NCI-H460 (cell line): Measurements from ENCODE around the gene LTBP2. TPM values are rescaled to one million over a fixed set of nuclear protein-coding genes. Genes with fewer than 3 reads are reported as not detected.
"Not testable (repeated sequence)": the region's sequence is repeated elsewhere in the genome, so short reads cannot be mapped to it uniquely, and the experiment has no call there.

Experiments used
- DNase-seq: peaks from one replicate; pipeline ENCODE4 v3.0.0-alpha.2; 2016; ENCODE audit warnings: low read depth; ENCODE audit errors: extremely low read depth
- total RNA-seq: library from RNA; depleted of rRNA; stranded (reverse); fragments of >200 nt; shearing (Covaris generic); gene quantifications from 2 replicates; pipeline ENCODE4 v1.2.3, GENCODE V29; 2014

LTBP2 gene
- total RNA-seq, 1 experiment from 2014 or later: 0.79 TPM

GRCh38 chr14:74557691-74558090 is 54.3 kb downstream of the LTBP2 start:
- DNase-seq: no peak

GRCh38 chr14:74555476-74556050 is 56.5 kb downstream of the LTBP2 start:
- no peak for DNase-seq

GRCh38 chr14:74554742-74555362 is 57.2 kb downstream of the LTBP2 start:
- no peak for DNase-seq

GRCh38 chr14:74552623-74553022 is 59.4 kb downstream of the LTBP2 start:
- no peak for DNase-seq

GRCh38 chr14:74551431-74552371 is 60.3 kb downstream of the LTBP2 start:
- DNase-seq: no peak

- DNase-seq: no peak
Measured at GRCh38 chr14:74551001-74551400, 61.0 kb downstream of the LTBP2 start.

- DNase-seq: no peak
Measured at GRCh38 chr14:74550071-74550470, 62.0 kb downstream of the LTBP2 start.

- DNase-seq: no peak
Measured at GRCh38 chr14:74549588-74549987, 62.4 kb downstream of the LTBP2 start.

GRCh38 chr14:74548881-74549280 is 63.2 kb downstream of the LTBP2 start:
- DNase-seq: no peak

- no peak for DNase-seq
Measured at GRCh38 chr14:74547331-74547927, 64.6 kb downstream of the LTBP2 start.

- DNase-seq: no peak
Measured at GRCh38 chr14:74546416-74546815, 65.6 kb downstream of the LTBP2 start.

GRCh38 chr14:74545386-74545785 is 66.7 kb downstream of the LTBP2 start:
- DNase-seq: no peak

- DNase-seq: no peak
Measured at GRCh38 chr14:74543771-74544438, 68.1 kb downstream of the LTBP2 start.

- DNase-seq: no peak
Measured at GRCh38 chr14:74542056-74542685, 69.9 kb downstream of the LTBP2 start.

- no peak for DNase-seq
Measured at GRCh38 chr14:74541225-74541624, 70.8 kb downstream of the LTBP2 start.

GRCh38 chr14:74539503-74539902 is 72.5 kb downstream of the LTBP2 start:
- no peak for DNase-seq

- no peak for DNase-seq
Measured at GRCh38 chr14:74538411-74539391, 73.3 kb downstream of the LTBP2 start.

- not testable (repeated sequence) for DNase-seq
Measured at GRCh38 chr14:74536336-74536735, 75.7 kb downstream of the LTBP2 start.

GRCh38 chr14:74535756-74536325 is 76.2 kb downstream of the LTBP2 start:
- DNase-seq: no peak
